ENCODE results near the gene CDKN2A. TPM values are rescaled to one million over a fixed set of nuclear protein-coding genes. Genes with fewer than 3 reads are reported as not detected.

The CDKN2A gene
- total and polyA plus RNA-seq, 3 experiments from 2014 or later, result 3.9 to 6.8 (median 4.1) TPM

GRCh38 chr9:21974343-21974721, 19.9 kb downstream of the CDKN2A start:
- Histone ChIP-seq H3K4me1 (ENCODE audit: insufficient read depth, low read length) (peaks cover 16% of the 10 kb centered on the region), H3K27ac (ENCODE audit: low read depth, low read length) (no peak overlapping the region), H3K4me3 (ENCODE audit: low read length) (no peak overlapping the region), H3K27me3 (ENCODE audit: insufficient read depth, low read length, poor library complexity, severe bottlenecking) (peaks cover 83% of the 10 kb centered on the region), H3K9me3 (ENCODE audit: low read length) (peaks cover 3% of the 10 kb centered on the region), H3K36me3 (ENCODE audit: insufficient read depth, low read length) (no peaks in the 10 kb centered on the region)
- H3K27ac Mint-ChIP-seq, result peak overlapping the region in 3 of 8 donors; percentile 17 to 62 (median 32)
- ChIA-PET CTCF (no interaction called here), POLR2A (no interaction called here)
- H3K27me3 Mint-ChIP-seq, result peaks cover 86 to 91% of the 10 kb centered on the region in 2 donors
- peaks cover 0 to 3% (median 3%) of the 10 kb centered on the region in 3 donors for H3K36me3 Mint-ChIP-seq
- peaks cover under 1 to 16% (median 15%) of the 10 kb centered on the region in 5 donors for H3K9me3 Mint-ChIP-seq
- peak overlapping the region; percentile 65 to 85 (median 80) for H3K4me3 Mint-ChIP-seq
- DNase-seq, result no peak
- H3K4me1 Mint-ChIP-seq, result peaks cover 22 to 23% (median 23%) of the 10 kb centered on the region in 3 donors

DNA sequence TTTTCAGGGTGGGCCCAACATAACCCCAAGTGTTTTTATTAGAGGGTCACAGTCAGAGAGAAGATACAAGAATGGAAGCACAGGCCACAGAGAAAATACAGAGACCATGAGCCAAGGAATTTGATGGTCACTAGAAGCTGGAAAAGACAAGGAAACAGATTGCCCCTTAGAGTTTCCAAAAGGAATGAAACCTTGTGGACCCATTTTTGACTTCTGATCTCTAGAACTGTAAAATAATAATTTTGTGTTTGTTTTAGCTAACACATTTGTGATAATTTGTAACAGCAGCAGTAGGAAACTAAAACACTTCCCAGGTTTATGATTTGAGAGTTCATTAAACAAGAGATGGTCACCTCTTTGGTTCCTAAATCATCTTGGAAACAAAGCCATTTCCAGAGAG, 21.8 kb downstream of the CDKN2A start:
- H3K4me3 ChIP-seq (ENCODE audit: low read length), result no peak overlapping the region
- H3K27ac ChIP-seq (ENCODE audit: low read depth, low read length), result no peak overlapping the region
- H3K36me3 ChIP-seq (ENCODE audit: insufficient read depth, low read length), result no peaks in the 10 kb centered on the region
- peaks cover 2 to 11% (median 3%) of the 10 kb centered on the region in 3 donors for H3K36me3 Mint-ChIP-seq
- no peak overlapping the region for H3K4me3 Mint-ChIP-seq
- H3K4me1 ChIP-seq (ENCODE audit: insufficient read depth, low read length), result peaks cover 16% of the 10 kb centered on the region
- no peak for DNase-seq
- H3K27me3 ChIP-seq (ENCODE audit: insufficient read depth, low read length, poor library complexity, severe bottlenecking), result peaks cover 88% of the 10 kb centered on the region
- peaks cover 89 to 91% of the 10 kb centered on the region in 2 donors for H3K27me3 Mint-ChIP-seq
- H3K27ac Mint-ChIP-seq, result no peak overlapping the region
- ChIA-PET CTCF (interaction anchor here (1.1 kb wide), 1 partner anchor 21 kb away, joined by 4 read pairs; the partner anchor contains the start of gene CDKN2A), POLR2A (no interaction called here)
- H3K4me1 Mint-ChIP-seq, result peaks cover 28 to 40% (median 33%) of the 10 kb centered on the region in 3 donors
- peaks cover 8 to 33% (median 29%) of the 10 kb centered on the region in 5 donors for H3K9me3 Mint-ChIP-seq
- H3K9me3 ChIP-seq (ENCODE audit: low read length), result peaks cover 15% of the 10 kb centered on the region

- H3K27ac Mint-ChIP-seq, result peak overlapping the region in 1 of 8 donors; percentile 87
- peaks cover 8 to 44% (median 32%) of the 10 kb centered on the region in 5 donors for H3K9me3 Mint-ChIP-seq
- DNase-seq, result no peak
- Histone ChIP-seq H3K27me3 (ENCODE audit: insufficient read depth, low read length, poor library complexity, severe bottlenecking) (peaks cover 87% of the 10 kb centered on the region), H3K36me3 (ENCODE audit: insufficient read depth, low read length) (no peaks in the 10 kb centered on the region), H3K4me1 (ENCODE audit: insufficient read depth, low read length) (peaks cover 16% of the 10 kb centered on the region), H3K4me3 (ENCODE audit: low read length) (no peak overlapping the region), H3K9me3 (ENCODE audit: low read length) (peaks cover 15% of the 10 kb centered on the region), H3K27ac (ENCODE audit: low read depth, low read length) (no peak overlapping the region)
- H3K27me3 Mint-ChIP-seq, result peaks cover 89 to 96% of the 10 kb centered on the region in 2 donors
- H3K4me3 Mint-ChIP-seq, result peak overlapping the region in 1 of 7 donors; percentile 59
- H3K36me3 Mint-ChIP-seq, result peaks cover 3 to 15% (median 3%) of the 10 kb centered on the region in 3 donors
- ChIA-PET POLR2A (no interaction called here), CTCF (interaction anchor here (1.1 to 2.7 kb wide), 4 partner anchors 11 to 157 kb away, joined by 3 to 12 read pairs (median 4); partner anchors contain the start of genes CDKN2A and CDKN2B)
- H3K4me1 Mint-ChIP-seq, result peaks cover 31 to 41% (median 35%) of the 10 kb centered on the region in 3 donors
Observed at GRCh38 chr9:21970800-21971640, 23.2 kb downstream of the CDKN2A start.

DNA sequence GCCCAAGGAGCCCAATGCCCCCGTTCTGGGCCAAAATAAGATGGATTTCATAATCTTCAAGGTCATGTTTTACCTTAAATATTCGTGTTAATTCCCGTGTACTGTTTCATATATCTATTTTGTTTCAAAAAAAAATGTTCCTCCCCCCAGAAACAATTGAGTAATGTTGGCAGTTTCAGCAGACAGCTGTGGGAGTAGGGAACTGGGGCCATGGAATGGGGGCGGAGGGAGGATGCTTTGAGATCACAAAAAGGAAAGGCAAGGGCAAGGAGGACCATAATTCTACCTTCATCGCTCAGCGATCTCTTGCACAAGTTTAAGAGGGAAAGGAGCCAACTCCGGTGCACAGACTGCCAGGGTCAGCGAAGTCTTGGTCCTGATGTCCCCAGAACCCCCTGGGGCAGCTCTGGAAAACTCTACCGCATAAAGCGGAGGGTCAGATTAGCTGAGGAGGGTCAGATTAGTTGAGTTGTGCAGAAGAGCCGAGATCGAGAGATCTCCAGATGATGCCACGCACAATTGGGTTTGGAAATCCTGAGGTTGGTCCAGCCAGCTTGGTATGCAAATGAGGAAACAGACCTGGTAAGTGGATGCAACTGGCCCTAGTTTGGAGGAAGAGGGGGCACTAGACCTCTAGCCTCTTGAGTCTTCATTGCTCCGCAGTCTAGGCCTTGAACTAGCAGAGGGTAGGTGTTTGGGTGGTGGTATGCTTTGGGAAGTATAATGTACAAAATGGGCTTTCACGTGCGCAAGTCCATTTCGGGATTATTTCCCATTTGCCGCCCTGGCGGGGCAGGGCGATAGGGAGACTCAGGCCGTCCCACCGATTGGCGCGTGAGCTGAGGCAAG, 24.0 kb downstream of the CDKN2A start:
- CTCF ChIA-PET, result interaction anchor here (1.2 to 2.7 kb wide), 4 partner anchors 10 to 156 kb away, joined by 3 to 12 read pairs (median 4); partner anchors contain the start of gene CDKN2B
- Histone ChIP-seq H3K9me3 (ENCODE audit: low read length) (peaks cover 15% of the 10 kb centered on the region), H3K4me3 (ENCODE audit: low read length) (no peak overlapping the region), H3K27me3 (ENCODE audit: insufficient read depth, low read length, poor library complexity, severe bottlenecking) (peaks cover 87% of the 10 kb centered on the region), H3K27ac (ENCODE audit: low read depth, low read length) (no peak overlapping the region), H3K36me3 (ENCODE audit: insufficient read depth, low read length) (no peaks in the 10 kb centered on the region), H3K4me1 (ENCODE audit: insufficient read depth, low read length) (peaks cover 17% of the 10 kb centered on the region)
- no peak for DNase-seq
- Mint-ChIP-seq H3K27ac (peak overlapping the region in 3 of 8 donors; percentile 5 to 77 (median 54)), H3K4me3 (peak overlapping the region in 2 of 7 donors; percentile 8 to 70), H3K4me1 (peaks cover 35 to 44% (median 36%) of the 10 kb centered on the region in 3 donors), H3K27me3 (peaks cover 88 to 96% of the 10 kb centered on the region in 2 donors), H3K36me3 (peaks cover 3 to 15% (median 3%) of the 10 kb centered on the region in 3 donors), H3K9me3 (peaks cover 8 to 47% (median 32%) of the 10 kb centered on the region in 5 donors)
- POLR2A ChIA-PET, result interaction anchor here (0.5 kb wide), 1 partner anchor 25 kb away, joined by 5 read pairs; the partner anchor contains the start of gene CDKN2B-AS1

- Histone ChIP-seq H3K27me3 (ENCODE audit: insufficient read depth, low read length, poor library complexity, severe bottlenecking) (peaks cover 91% of the 10 kb centered on the region), H3K4me3 (ENCODE audit: low read length) (no peak overlapping the region), H3K27ac (ENCODE audit: low read depth, low read length) (no peak overlapping the region), H3K4me1 (ENCODE audit: insufficient read depth, low read length) (peaks cover 20% of the 10 kb centered on the region), H3K9me3 (ENCODE audit: low read length) (peaks cover 15% of the 10 kb centered on the region), H3K36me3 (ENCODE audit: insufficient read depth, low read length) (no peaks in the 10 kb centered on the region)
- peaks cover 8 to 47% (median 37%) of the 10 kb centered on the region in 5 donors for H3K9me3 Mint-ChIP-seq
- CTCF ChIA-PET, result interaction anchor here (0.6 to 2.7 kb wide), 4 partner anchors 13 to 156 kb away, joined by 3 to 12 read pairs (median 3); partner anchors contain the start of gene CDKN2B
- POLR2A ChIA-PET, result interaction anchor here (0.5 kb wide), 1 partner anchor 25 kb away, joined by 5 read pairs; the partner anchor contains the start of gene CDKN2B-AS1
- H3K36me3 Mint-ChIP-seq, result peaks cover 3 to 15% (median 3%) of the 10 kb centered on the region in 3 donors
- H3K27ac Mint-ChIP-seq, result peak overlapping the region in 5 of 8 donors; percentile 5 to 76 (median 8)
- H3K27me3 Mint-ChIP-seq, result peaks cover 88 to 96% of the 10 kb centered on the region in 2 donors
- peaks cover 31 to 44% (median 36%) of the 10 kb centered on the region in 3 donors for H3K4me1 Mint-ChIP-seq
- H3K4me3 Mint-ChIP-seq, result peak overlapping the region in 5 of 7 donors; percentile 39 to 70 (median 61)
- DNase-seq, result no peak
Observed at GRCh38 chr9:21969011-21969940, 24.9 kb downstream of the CDKN2A start.

DNA sequence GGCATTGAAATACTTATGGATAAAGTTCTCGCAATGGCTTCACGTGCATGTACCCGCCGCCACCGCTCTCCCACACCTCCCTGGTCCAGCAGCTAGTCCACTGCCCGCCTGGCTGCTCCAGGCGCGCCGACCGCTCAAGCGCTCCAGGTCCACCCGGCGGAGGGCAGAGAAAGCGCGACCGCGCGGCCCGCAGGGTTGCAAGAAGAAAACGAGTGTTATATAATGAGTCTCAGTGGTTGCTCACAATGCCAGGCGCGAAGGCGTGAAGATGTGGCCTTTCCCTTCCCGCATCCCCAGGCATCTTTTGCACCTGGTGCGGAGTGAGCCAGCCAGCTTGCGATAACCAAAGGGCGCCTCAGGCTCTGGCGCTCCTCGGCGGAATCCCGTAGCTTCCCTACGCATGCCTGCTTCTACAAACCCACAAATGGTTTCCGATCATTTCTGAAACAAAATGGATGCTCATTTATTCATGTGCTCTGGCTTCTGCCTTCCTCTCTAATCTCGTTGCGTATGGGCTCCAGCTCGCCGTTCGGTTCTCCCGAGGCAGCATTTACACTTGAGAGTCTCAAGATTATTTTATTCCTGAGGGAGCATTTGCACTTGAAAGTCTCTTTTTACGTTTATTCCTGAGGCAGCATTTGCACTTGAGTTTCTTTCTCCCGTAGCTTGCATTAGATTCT, 25.7 kb downstream of the CDKN2A start:
- Histone ChIP-seq H3K4me3 (ENCODE audit: low read length) (no peak overlapping the region), H3K27ac (ENCODE audit: low read depth, low read length) (no peak overlapping the region), H3K9me3 (ENCODE audit: low read length) (peaks cover 15% of the 10 kb centered on the region), H3K27me3 (ENCODE audit: insufficient read depth, low read length, poor library complexity, severe bottlenecking) (peaks cover 89% of the 10 kb centered on the region), H3K4me1 (ENCODE audit: insufficient read depth, low read length) (peaks cover 16% of the 10 kb centered on the region), H3K36me3 (ENCODE audit: insufficient read depth, low read length) (no peaks in the 10 kb centered on the region)
- Mint-ChIP-seq H3K4me3 (peak overlapping the region in 6 of 7 donors; percentile 19 to 70 (median 55)), H3K4me1 (peaks cover 28 to 42% (median 33%) of the 10 kb centered on the region in 3 donors), H3K27ac (peak overlapping the region in 6 of 8 donors; percentile 5 to 76 (median 19)), H3K9me3 (peaks cover 12 to 54% (median 40%) of the 10 kb centered on the region in 5 donors), H3K36me3 (peaks cover 3 to 15% (median 3%) of the 10 kb centered on the region in 3 donors), H3K27me3 (peaks cover 88 to 98% of the 10 kb centered on the region in 2 donors)
- ChIA-PET CTCF (interaction anchor here (1.0 kb wide), 1 partner anchor 155 kb away, joined by 3 read pairs; no protein-coding TSS in a partner anchor), POLR2A (no interaction called here)
- DNase-seq, result no peak

All from CD8-positive, alpha-beta memory T cell (primary cell).